Left lobe of liver (tissue), 2 donors: Measurements from ENCODE around the gene ASIC2. TPM values are rescaled to one million over a fixed set of nuclear protein-coding genes. Genes with fewer than 3 reads are reported as not detected.

Experiments
- ATAC-seq: fragments of 200-7000 bp; cut with Tn5 transposase; one replicate; pipeline ENCODE4 v1.9.1; 2020; ENCODE audit warnings: mild to moderate bottlenecking, moderate library complexity
- DNase-seq: peaks from one replicate; pipeline ENCODE4 v3.0.0-alpha.2; 2020; ENCODE audit warnings: low spot score
- total RNA-seq: library from RNA; stranded (reverse); gene quantifications from one replicate; pipeline ENCODE4 v1.2.1, GENCODE V29; 2021
- donor health status: DM: no; HTN: no; CAD: no; lungs with moderate emphysema.
- donor health status: DM: no; HTN: yes; CAD: no.

ASIC2 gene
- total RNA-seq, 1 donor from 2014 or later: not detected

DNA sequence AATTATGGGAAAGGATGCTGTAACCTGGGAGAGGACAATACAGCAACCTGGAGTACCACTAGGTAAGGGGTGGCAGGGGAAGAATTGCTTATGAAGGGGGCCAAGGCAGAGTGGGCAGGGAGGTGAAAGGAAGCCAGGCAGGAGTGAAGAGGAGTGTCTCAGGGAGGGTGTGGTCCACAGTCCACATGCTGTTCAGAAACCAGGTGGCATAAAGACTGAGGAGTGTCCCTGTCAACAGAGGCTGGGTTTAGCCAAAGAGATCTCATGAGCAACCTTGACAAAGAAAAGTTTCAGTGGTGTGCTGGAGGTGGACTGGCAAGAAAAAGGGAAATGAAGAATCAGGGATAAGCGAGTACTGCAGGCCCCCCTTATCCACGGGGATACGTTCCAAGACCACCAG, 213.0 kb downstream of the ASIC2 start:
- DNase-seq: no peak
- ATAC-seq: no peak

DNA sequence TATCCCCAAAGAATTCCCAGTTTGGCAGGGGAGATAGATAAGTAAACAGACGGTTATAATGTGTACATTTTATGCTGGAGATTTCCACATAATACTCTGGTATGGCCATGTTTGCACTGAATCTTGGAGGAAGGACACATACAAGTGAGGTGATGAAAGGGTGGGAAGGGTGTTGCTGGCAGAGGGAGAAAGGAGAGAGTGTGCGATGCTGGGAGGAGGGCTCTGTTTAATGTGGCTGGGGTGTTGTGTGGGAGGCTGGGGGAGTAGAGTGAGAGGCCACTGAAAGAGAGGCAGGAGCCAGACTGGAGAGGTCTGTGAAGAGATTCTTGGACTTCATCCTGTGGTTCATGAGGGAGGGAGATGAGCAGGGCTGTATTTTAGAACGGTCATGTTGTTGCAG, 213.9 kb downstream of the ASIC2 start:
- ATAC-seq: no peak
- no peak for DNase-seq

DNA sequence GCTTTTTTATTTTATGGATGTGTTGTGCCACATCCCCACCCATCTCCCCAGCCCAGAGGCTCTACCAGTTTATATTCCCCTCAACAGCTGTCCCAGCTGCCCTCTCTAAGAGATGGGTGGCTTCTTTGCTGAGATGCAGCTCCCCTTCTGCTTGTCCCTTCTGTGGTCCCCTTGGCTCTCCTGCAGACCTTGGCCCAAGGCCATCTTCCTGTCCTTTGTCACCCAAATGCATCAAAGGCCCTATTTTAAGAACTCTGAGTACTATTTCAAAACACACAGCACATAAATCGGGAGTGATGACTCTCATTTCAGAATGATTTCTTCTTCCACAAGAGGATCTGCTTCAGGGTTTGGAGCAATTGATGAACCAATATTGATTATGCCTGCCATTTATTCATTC, 216.1 kb downstream of the ASIC2 start:
- DNase-seq (peak; percentile 6), ATAC-seq (no peak)

DNA sequence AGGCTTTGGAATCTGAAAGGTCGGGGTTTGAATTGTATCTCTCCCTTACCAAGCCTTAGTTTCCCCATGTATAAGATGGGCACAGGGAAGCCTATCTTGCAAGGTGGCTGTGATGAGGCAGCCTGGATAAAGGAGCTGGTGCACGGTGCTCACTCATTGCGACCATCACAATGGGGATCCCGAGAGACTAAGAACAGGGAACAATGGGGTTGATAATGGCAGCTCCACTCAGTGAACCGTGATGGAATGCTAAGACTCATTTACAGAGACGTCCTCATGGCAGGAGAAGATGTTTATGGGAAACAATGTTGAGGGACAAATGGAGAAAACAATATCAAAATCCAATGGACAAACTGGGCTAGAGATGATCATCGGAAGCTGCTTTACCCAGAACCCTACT, 219.7 kb downstream of the ASIC2 start:
- DNase-seq (no peak), ATAC-seq (no peak)

DNA sequence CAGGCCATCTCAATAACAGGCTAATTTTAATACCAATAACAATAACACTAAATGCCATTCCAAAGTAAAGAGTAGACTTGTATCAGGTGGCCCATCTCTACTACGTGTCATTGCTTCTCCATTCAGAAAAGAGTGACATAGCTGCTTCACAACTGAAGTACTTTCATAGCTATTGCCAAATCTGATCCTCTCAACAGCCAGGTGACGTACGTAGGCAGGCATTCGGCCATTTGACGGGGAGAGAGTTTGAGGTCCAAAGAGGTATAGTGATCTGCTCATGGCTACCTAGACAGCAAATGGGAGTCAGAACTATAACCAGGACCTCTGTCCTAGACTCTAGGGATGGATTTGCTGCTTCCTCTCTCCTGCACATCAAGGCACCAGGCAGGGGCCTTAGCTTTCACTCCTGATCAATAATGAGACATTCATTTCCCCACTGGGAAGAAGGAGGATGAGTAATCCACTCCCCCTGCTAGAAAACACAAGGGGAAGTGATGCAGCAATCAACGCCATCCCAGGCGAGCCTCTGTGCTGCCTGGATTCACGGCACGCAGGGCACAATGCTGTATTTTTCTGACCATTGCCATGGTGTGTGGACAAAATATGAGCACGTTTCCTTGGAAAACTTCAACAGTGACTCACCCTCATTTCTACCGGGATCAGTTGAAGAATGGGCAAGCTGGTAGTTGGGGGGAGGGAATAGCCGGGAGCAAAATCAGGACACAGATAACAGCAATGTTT, 220.5 kb downstream of the ASIC2 start:
- ATAC-seq (no peak), DNase-seq (peak; percentile 23)

DNA sequence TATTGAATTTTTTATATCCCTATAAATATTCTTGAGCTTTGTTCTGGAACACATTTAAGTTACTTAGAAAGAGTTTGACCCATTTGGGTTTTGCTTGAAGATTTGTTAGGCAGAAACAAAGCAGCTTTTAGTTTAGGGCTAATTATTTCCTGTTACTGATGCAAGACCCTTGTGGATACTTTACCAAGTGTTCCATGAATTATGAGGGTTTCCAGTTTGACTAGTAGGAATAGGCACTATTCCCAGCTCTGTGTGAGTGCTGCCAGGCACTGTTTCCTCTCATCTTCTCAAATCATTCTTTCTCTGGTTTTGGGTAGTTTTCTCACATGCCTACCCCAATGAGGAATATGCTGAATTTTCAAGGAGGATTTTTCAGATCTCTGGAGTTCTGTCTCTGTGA, 221.4 kb downstream of the ASIC2 start:
- DNase-seq (no peak), ATAC-seq (no peak)

DNA sequence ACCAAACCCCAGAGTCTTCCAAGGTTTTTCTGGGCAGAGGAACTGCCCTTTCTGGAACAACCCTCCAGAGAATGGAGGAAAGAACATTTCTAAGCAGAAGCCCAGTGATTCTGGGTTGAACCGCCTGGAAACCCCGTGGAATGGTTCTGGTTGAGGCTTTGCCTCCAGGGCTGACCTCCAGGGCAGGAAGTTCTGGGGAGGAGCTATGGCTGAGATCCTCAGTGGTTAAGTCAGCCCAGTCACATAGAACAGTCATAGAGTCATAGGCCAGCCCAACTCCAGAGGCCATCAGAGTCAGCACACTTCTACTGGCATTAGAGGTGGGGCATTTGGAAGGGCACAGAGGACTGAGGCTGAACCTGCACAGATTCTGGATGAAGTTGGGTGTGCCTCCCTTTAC, 235.5 kb downstream of the ASIC2 start:
- ATAC-seq: no peak
- no peak for DNase-seq

DNA sequence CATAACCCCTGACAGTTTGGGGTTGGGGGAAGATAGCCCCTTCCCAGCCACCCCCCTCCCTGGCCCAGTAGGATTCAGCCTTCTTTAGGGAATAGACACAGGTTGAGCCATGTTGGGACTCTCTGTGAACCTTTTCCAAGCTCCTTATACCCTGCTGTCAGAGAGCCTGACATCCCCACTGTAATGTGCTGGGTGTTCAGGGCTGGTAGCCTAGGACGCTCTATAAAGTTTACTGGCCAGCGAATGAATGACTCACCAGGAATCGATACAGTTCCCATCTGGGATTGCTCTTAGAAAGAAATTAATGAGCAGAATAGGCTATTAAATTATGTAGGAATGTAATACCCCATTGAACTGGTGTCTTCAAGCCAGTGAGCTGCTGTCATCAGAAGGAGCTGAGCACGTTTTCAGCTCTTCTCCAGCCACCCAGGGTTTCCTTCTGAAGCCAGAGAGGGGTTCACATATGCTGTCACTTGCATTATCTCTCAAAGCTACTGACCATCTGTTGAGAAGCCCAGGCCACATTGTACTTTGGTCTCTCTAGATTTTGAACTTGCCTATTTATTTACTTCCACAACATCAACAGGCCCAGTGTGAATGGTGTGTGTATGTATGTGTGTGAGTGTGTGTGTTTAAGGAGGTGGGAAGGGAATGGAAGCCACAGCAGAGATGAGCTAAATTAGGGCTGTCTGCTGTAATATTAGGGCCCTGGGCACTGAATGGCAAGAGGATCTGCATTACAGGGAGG, 236.5 kb downstream of the ASIC2 start:
- ATAC-seq (no peak), DNase-seq (no peak)

DNA sequence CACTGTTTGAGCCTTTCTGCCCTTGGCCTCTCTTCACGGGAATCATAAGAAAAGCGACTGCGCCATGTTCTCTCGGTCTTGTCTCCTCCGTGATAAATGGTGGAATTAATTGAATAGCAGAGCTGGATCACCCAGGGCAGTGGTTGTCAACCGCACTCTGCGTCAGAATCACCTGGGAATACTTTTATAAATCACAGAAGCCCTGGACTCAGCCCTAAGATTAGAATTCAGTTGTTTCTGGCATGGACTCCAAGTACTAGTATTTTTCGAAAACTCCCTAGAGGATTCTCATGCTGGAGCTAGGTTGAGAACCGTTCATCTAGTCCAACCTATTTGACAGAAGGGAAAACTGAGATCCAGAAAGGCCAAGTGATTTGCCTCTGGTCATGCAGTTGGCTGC, 237.3 kb downstream of the ASIC2 start:
- ATAC-seq (no peak), DNase-seq (no peak)

DNA sequence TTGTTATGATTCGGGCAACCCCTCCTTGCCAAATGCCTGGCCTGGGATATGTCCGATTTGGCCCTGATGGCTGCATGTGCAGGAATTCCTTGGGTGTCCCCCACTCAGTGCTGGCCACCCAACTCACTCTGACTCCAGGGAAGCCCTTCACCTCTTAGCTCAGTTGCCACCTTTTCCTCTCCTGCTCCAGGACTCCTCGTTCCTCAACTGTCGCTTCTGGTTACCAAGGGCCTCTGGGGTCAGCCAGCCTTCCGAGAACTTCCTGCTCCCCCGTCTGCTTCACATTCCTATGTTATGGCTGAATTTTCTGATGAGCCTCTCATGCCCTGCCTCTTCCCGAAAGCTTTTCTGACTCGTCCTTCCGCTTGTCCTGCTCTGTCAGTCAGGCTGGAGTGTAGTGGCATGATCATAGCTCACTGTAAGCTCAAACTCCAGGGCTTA, 237.9 kb downstream of the ASIC2 start:
- ATAC-seq (no peak), DNase-seq (no peak)

DNA sequence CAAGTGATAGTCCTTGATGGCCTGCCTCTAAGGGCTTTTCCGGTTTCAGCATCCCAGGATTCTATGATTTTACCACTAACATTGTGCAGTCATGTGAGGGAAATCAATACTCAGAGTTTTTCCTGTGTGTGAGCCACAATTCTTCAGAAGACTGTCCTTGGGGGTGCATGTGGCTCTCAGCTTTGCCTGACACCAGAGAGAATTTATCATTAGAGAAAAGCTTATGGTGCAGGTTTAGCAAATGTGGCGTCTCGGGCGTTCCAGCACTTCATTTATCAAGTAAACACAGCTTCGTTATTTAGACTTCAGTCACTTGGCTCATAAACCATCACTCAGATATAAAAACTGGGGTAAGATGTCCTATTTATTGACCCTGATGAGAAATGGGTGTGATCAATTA, 238.7 kb downstream of the ASIC2 start:
- no peak for DNase-seq
- ATAC-seq: no peak

DNA sequence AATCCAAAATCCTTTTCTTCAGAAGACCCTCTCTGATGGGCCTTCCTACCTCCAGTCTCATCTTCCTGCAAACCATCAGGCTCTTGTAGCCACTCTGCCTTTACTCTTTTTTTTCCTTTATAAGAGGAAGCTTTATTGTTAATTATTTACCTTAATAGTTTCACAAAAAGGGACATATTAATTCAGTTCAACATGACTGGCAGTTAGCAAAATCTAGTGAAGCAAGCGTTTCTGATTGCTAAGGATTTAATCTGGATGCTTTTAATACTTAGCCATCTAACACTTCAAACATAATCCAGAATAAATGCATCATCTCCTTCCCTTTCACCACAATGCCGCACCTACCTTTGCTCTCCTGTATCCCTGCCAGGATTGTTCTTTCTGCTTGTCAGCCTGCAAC, 239.4 kb downstream of the ASIC2 start:
- no peak for DNase-seq
- ATAC-seq: no peak

DNA sequence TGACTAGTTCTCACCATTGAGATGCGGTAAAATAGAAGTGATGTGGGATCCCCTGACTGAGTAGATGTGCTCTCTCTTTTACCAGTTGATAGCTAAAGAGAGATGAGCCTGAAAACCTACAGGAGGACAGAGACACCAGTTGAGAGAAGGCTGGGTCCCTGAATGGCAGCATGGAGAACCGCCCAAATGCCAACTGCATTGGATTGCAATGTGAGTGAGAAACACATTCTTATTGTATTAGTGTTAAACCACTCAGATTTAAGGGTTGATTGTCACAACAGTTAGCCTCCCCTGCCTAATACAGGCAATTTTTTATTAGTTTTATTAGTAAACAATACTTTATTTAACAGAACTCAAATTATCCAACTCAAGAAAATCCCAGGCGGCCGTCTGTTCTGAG, 240.2 kb downstream of the ASIC2 start:
- ATAC-seq (no peak), DNase-seq (no peak)

DNA sequence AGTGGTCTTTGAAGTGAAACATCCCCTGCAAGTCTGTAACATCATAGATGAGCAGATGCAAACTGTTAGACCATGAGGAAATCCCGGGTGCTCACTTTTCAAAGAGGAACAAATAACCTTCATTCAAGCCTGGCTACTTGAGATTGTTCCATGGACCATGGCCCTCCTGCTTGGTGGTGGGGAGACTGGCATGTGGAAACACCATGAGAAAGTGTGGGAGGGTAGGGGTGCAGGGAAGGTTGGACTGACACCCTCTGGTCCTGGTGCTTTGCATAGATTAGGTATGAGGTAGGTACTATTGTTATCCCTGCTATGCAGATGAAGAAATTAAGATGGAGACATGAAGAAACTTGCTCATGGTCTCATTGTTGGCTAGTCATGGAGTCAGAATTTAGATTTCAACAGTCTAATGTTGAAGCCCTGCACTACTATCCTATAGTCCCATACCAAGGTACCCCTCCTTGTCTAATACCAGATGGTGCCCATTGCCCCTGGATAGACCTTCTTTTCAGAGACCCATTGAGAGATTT, 242.4 kb downstream of the ASIC2 start:
- no peak for ATAC-seq
- DNase-seq: no peak

DNA sequence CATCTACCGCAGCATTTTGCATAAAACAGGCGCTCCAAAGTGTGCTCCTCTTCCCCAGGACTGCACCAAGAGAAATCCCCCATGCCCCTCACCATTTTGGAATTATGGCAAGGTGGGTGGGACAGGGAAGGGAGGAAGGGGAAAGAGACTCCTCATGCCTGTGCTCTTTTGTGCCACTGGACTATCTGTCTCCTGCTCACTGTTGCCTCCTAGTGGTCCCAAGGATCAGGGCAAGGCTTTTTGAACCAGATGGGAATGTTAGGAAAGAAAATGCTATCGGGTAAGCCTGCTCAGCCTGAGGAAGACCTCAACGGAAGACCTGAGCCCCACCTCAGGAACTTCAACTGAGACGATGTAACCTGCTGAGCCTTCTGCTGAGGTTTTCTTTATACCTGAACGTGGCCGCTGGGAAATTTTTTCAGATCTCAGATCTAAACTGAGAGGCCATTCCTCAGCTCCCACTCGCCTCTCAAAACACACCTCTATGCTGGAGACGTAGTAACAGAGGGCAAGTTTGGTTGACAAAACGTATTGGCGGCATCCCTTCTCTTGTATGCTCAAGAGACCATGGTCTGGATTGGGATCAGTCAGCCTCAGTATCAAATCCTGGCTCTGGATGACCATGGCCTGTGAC, 243.2 kb downstream of the ASIC2 start:
- DNase-seq: peak; percentile 52
- peak; percentile 90 for ATAC-seq

DNA sequence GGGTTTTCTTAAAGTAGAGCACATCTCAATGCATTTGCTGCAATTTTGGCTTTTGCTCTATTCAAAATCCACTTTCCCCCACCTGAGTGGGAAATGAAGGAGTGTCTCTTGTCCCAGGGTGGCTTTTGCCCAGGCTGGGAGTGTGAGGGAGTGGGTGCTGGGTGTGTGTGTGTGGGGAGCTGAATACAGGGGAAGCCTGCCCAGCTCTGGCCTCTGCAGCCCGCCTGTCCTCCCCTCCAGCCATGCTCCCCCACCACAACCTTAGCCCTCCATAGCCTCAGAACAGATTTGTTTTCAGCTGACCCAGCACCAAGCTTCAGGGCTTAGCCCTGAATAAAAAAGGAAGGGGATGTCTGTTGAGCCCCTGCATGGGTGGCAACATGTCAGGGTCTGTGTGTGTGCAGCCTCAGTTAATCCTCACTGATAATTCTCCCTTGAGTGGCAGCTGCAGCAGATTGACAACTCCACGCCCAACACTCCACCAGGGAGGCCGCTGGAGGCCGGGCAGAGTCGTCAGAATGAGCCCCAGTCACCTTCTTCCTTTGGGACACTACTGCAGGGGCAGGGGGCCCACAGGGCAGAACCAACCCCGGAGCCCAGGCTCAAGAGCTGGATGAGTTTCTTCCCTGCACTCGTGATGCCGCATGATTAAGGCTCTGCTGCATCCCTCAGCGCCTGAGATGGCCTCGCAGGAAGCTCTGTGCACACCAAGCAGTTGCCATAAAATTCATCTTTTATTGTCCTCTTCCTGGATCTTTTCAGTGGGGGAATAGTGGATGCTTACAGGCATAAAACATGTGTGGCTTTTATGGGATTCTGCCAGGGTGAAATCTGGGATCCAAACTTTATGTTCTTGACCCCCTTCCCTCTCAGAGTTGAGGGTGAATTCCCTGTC, 246.5 kb downstream of the ASIC2 start:
- no peak for ATAC-seq
- peak; percentile 21 for DNase-seq

DNA sequence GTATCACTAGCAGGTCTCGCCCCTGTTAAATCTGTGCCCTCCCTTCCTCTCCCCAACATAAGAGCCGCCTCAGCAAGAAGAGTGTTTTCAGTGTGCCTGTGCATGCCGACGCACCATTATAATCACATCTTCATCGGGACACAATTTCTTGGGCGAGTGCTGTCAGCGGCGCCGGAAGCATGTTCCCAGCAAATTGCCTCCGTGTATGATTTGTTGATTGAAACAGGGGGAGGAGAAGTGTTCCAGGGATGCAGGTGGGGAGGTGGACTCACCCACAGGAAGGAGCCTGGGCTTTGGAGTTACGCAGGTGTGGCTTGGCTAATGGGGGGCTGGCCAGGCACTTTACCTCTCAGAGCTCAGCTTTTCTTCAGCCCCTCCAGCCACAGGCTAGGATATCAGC, 247.9 kb downstream of the ASIC2 start:
- ATAC-seq (no peak), DNase-seq (peak; percentile 12)

DNA sequence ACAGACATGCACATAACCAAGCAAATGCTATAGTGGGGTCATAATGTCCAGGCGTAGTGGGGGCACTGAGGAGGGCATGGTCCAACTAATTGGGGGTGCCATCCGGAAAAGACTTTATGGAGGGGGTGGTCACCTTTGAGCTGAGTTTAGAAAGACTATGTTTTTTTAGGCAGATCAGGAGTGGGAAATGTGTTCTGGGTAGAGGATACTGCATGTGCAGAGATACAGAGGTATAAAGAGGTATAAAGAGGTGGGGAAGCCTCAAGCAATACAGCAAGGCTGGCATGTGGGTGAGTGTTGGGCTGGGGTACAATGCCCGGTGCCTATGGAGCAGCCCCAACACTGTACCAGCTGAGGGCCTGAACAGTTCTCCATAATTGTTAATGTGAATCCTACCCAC, 248.3 kb downstream of the ASIC2 start:
- DNase-seq: peak; percentile 10
- ATAC-seq: no peak

DNA sequence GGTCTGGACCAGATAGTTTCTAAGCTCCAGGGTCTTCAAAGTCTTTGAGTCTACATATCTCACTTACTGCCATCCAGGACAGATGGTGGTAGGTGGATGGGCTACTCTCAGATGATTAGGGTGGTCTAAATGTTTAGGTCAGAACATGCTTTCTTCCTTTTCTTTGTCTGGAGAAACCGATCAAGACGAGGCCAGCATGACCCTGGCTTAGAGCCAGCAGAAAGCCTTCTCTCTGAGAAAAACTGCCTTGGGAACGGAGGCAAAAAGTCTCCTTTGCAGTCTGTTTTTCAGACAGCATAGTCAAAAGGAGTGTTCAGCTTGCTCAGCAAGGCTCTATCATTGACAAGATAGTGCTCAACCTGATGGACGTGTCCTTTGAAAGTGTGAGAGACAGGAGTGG, 252.6 kb downstream of the ASIC2 start:
- ATAC-seq: no peak
- DNase-seq: no peak

DNA sequence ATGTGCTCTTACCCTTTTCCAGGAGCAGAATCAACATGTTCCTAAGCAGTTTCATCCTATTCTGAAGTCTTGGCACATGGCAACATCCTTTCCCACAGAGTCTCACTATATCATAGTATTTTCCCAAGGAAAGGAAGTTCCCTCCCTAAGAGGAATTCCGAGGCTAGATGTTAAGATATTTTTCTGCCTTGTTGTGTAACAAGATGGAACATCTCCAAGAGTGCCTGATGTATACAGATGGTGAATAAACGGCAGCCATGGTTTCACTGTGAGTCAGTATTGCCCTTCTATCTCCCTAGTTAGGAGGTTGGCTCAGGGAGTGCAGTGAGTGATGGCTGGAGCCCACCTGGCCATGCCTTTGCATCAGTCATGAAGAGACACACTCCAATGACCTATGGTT, 253.2 kb downstream of the ASIC2 start:
- DNase-seq: no peak
- peak; percentile 10 for ATAC-seq

DNA sequence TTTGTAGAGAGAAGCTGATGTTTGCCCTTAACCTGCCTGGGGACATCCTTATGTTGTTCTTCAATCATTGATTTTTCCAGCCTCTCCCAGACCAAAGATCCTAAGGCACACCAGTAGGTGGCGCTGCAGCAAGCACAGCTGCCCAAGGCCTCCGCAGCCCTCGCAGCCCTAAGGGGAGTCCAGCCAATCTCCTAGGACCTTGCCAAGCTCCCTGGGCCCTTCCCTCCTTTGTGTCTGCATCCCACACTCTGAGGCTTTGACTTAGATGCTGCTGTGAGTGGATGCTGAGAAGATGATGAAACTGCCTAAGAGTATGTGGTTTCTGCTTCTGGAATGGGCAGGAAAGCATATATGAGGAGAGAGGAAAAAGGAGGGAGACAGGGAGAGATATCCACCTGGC, 254.4 kb downstream of the ASIC2 start:
- ATAC-seq (no peak), DNase-seq (peak; percentile 16)
